HepG2 (cell line): Measurements from ENCODE around the gene CDC42EP5. TPM values are rescaled to one million over a fixed set of nuclear protein-coding genes. Genes with fewer than 3 reads are reported as not detected.

ENCODE experiments used
- AGO1 ChIP-seq: fragments of 200-400 bp; formaldehyde crosslinking; IDR thresholded peaks from 2 replicates; pipeline ENCODE4 v1.6.1; 2017; ENCODE audit warnings: mild to moderate bottlenecking, low read depth, low read length, moderate library complexity; ENCODE audit not compliant: poor library complexity, severe bottlenecking
- CENPBD1 ChIP-seq: sonication (generic); formaldehyde crosslinking; IDR thresholded peaks from 2 replicates; pipeline ENCODE4 v1.8.0; 2022; ENCODE audit warnings: missing genetic modification reagents, low read depth, mild to moderate bottlenecking, borderline replicate concordance
- FOXA3 ChIP-seq: IDR thresholded peaks from 2 replicates; pipeline ENCODE4 v1.6.1; 2016; ENCODE audit warnings: missing genetic modification reagents, missing compliant biosample characterization
- MTF2 ChIP-seq: sonication (generic); formaldehyde crosslinking; IDR thresholded peaks from 2 replicates; pipeline ENCODE4 v1.5.0; 2020; ENCODE audit warnings: missing genetic modification reagents, borderline replicate concordance
- PCBP1 ChIP-seq: fragments of 200-400 bp; formaldehyde crosslinking; IDR thresholded peaks from 2 replicates; pipeline ENCODE4 v1.6.1; 2017; ENCODE audit warnings: mild to moderate bottlenecking, low read depth, low read length, borderline replicate concordance
- RARA ChIP-seq: IDR thresholded peaks from 2 replicates; pipeline ENCODE4 v1.6.1; 2016; ENCODE audit warnings: missing genetic modification reagents, missing compliant biosample characterization
- SMAD3 ChIP-seq: sonication (generic); formaldehyde crosslinking; IDR thresholded peaks from 2 replicates; pipeline ENCODE4 v1.4.0; 2020; ENCODE audit warnings: missing genetic modification reagents
- TBL1XR1 ChIP-seq: fragments of 150-350 bp; IDR thresholded peaks from 2 replicates; pipeline ENCODE4 v1.6.1; 2014; ENCODE audit warnings: borderline replicate concordance, low read length; ENCODE audit not compliant: partially characterized antibody
- TCF7 ChIP-seq: sonication (generic); IDR thresholded peaks from 2 replicates; pipeline ENCODE4 v1.6.1; 2016; ENCODE audit warnings: antibody characterized with exemption, low read depth
- ZBTB42 ChIP-seq: sonication (generic); formaldehyde crosslinking; IDR thresholded peaks from 2 replicates; pipeline ENCODE4 v1.5.0; 2020; ENCODE audit warnings: mild to moderate bottlenecking, missing genetic modification reagents
- ZBTB44 ChIP-seq: sonication (generic); formaldehyde crosslinking; IDR thresholded peaks from 2 replicates; pipeline ENCODE4 v1.4.0; 2020; ENCODE audit warnings: missing genetic modification reagents
- ZNF136 ChIP-seq: sonication (generic); formaldehyde crosslinking; IDR thresholded peaks from 2 replicates; pipeline ENCODE4 v1.8.1; 2022; ENCODE audit warnings: low read depth, mild to moderate bottlenecking, moderate library complexity, missing genetic modification reagents
- ZNF605 ChIP-seq: sonication (generic); formaldehyde crosslinking; IDR thresholded peaks from 2 replicates; pipeline ENCODE4 v1.8.0; 2022; ENCODE audit warnings: mild to moderate bottlenecking, missing genetic modification reagents
- ZNF607 ChIP-seq: sonication (generic); formaldehyde crosslinking; IDR thresholded peaks from 2 replicates; pipeline ENCODE4 v1.5.1; 2020; ENCODE audit warnings: missing genetic modification reagents, mild to moderate bottlenecking, borderline replicate concordance
- polyA plus RNA-seq, 8 experiments: library from polyadenylated mRNA; depleted of rRNA in 3 of 8; stranded (reverse) in 7 of 8; unstranded in 1 of 8; fragments of >200 nt; fragmentation: Illumina TruSeq in 4 of 8; extraction: Trizol in 4 of 8; gene quantifications; 2 replicates each; pipeline versions ENCODE4 v1.2.1 to v1.2.3, GENCODE V29; 2011 to 2016; ENCODE audit warnings: low read depth in 4 of 8, missing spikeins in 1 of 8, mixed read lengths in 1 of 8; ENCODE audit not compliant: insufficient read depth in 1 of 8
- total RNA-seq, 5 experiments: library from RNA; depleted of rRNA; stranded (reverse); fragments of >200 nt; fragmentation: Illumina TruSeq; extraction: Trizol; gene quantifications; 2 replicates each; pipeline ENCODE4 v1.2.3, GENCODE V29; 2016; ENCODE audit warnings: low read depth in 1 of 5
- TF ChIP-seq, protein P1 (sequence below): sonication (generic); formaldehyde crosslinking; IDR thresholded peaks from 2 replicates; pipeline ENCODE4 v1.5.0; 2020; ENCODE audit warnings: missing genetic modification reagents
- TF ChIP-seq, protein P2 (sequence below): sonication (generic); formaldehyde crosslinking; IDR thresholded peaks from 2 replicates; pipeline ENCODE4 v1.9.0; 2021; ENCODE audit warnings: missing genetic modification reagents, mild to moderate bottlenecking, borderline replicate concordance
- TF ChIP-seq, protein P3 (sequence below): IDR thresholded peaks from 2 replicates; pipeline ENCODE4 v1.6.1; 2016; ENCODE audit warnings: low read depth, control low read depth
- TF ChIP-seq, protein P4 (sequence below): sonication (generic); formaldehyde crosslinking; IDR thresholded peaks from 2 replicates; pipeline ENCODE4 v1.9.0; 2021; ENCODE audit warnings: missing genetic modification reagents, borderline replicate concordance

Gene CDC42EP5
- total and polyA plus RNA-seq, 2 of the 13 experiments (the other 11 are each of a cell fraction or from before 2014, with no cell fraction given) = 0.41 to 1.6 TPM

- TF ChIP-seq MTF2 (no peak), PCBP1 (no peak), ZBTB44 (CRISPR knock-in tag) (no peak), ZNF607 (0 out of 2 replicates have a peak, but pooled peaks have one; percentile 8), TCF7 (no peak), RARA (CRISPR knock-in tag) (0 out of 2 replicates have a peak, but pooled peaks have one; percentile 9), ZNF136 (CRISPR knock-in tag) (no peak), FOXA3 (CRISPR knock-in tag) (no peak), ZNF605 (CRISPR knock-in tag) (peak; percentile 4; the same call in 1 of the 2 replicates), AGO1 (no peak), ZBTB42 (CRISPR knock-in tag) (no peak), CENPBD1 (CRISPR knock-in tag) (no peak), SMAD3 (no peak), TBL1XR1 (no peak)
- TF ChIP-seq, protein P1, sequence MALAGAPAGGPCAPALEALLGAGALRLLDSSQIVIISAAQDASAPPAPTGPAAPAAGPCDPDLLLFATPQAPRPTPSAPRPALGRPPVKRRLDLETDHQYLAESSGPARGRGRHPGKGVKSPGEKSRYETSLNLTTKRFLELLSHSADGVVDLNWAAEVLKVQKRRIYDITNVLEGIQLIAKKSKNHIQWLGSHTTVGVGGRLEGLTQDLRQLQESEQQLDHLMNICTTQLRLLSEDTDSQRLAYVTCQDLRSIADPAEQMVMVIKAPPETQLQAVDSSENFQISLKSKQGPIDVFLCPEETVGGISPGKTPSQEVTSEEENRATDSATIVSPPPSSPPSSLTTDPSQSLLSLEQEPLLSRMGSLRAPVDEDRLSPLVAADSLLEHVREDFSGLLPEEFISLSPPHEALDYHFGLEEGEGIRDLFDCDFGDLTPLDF (CRISPR knock-in tag) = 0 out of 2 replicates have a peak, but pooled peaks have one; percentile 5
- TF ChIP-seq, protein P2, sequence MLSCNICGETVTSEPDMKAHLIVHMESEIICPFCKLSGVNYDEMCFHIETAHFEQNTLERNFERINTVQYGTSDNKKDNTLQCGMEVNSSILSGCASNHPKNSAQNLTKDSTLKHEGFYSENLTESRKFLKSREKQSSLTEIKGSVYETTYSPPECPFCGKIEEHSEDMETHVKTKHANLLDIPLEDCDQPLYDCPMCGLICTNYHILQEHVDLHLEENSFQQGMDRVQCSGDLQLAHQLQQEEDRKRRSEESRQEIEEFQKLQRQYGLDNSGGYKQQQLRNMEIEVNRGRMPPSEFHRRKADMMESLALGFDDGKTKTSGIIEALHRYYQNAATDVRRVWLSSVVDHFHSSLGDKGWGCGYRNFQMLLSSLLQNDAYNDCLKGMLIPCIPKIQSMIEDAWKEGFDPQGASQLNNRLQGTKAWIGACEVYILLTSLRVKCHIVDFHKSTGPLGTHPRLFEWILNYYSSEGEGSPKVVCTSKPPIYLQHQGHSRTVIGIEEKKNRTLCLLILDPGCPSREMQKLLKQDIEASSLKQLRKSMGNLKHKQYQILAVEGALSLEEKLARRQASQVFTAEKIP = no peak
- TF ChIP-seq, protein P3, sequence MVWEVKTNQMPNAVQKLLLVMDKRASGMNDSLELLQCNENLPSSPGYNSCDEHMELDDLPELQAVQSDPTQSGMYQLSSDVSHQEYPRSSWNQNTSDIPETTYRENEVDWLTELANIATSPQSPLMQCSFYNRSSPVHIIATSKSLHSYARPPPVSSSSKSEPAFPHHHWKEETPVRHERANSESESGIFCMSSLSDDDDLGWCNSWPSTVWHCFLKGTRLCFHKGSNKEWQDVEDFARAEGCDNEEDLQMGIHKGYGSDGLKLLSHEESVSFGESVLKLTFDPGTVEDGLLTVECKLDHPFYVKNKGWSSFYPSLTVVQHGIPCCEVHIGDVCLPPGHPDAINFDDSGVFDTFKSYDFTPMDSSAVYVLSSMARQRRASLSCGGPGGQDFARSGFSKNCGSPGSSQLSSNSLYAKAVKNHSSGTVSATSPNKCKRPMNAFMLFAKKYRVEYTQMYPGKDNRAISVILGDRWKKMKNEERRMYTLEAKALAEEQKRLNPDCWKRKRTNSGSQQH = 0 out of 2 replicates have a peak, but pooled peaks have one; percentile 28
- TF ChIP-seq, protein P4, sequence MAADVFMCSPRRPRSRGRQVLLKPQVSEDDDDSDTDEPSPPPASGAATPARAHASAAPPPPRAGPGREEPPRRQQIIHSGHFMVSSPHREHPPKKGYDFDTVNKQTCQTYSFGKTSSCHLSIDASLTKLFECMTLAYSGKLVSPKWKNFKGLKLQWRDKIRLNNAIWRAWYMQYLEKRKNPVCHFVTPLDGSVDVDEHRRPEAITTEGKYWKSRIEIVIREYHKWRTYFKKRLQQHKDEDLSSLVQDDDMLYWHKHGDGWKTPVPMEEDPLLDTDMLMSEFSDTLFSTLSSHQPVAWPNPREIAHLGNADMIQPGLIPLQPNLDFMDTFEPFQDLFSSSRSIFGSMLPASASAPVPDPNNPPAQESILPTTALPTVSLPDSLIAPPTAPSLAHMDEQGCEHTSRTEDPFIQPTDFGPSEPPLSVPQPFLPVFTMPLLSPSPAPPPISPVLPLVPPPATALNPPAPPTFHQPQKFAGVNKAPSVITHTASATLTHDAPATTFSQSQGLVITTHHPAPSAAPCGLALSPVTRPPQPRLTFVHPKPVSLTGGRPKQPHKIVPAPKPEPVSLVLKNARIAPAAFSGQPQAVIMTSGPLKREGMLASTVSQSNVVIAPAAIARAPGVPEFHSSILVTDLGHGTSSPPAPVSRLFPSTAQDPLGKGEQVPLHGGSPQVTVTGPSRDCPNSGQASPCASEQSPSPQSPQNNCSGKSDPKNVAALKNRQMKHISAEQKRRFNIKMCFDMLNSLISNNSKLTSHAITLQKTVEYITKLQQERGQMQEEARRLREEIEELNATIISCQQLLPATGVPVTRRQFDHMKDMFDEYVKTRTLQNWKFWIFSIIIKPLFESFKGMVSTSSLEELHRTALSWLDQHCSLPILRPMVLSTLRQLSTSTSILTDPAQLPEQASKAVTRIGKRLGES (CRISPR knock-in tag) = no peak
Measured at GRCh38 chr19:54448040-54448773, 24.9 kb downstream of the CDC42EP5 start (continued).
